Neural cell (in vitro differentiated cells): ENCODE results near the gene PTPRN2.

Experiments used
- CTCF ChIP-seq: fragments of 450-650 bp; IDR thresholded peaks from 2 replicates; pipeline ENCODE4 v1.5.1; 2014; ENCODE audit warnings: antibody characterized with exemption, mild to moderate bottlenecking, moderate library complexity; ENCODE audit not compliant: poor library complexity, severe bottlenecking
- EP300 ChIP-seq: fragments of 450-650 bp; conservative IDR thresholded peaks from 2 replicates; pipeline ENCODE4 v1.6.1; 2014; ENCODE audit warnings: antibody characterized with exemption, mild to moderate bottlenecking, moderate library complexity; ENCODE audit not compliant: poor library complexity, severe bottlenecking
- EZH2 ChIP-seq: fragments of 200-600, 300-800 bp; shearing (Covaris generic), sonication (generic); IDR thresholded peaks from 2 replicates; pipeline ENCODE4 v1.6.1; 2014; ENCODE audit warnings: antibody characterized with exemption, low read length, borderline replicate concordance, mild to moderate bottlenecking; ENCODE audit not compliant: insufficient read depth, poor library complexity, severe bottlenecking
- MXI1 ChIP-seq: fragments of 450-650 bp; conservative IDR thresholded peaks from 2 replicates; pipeline ENCODE4 v1.6.1; 2014; ENCODE audit warnings: antibody characterized with exemption, mild to moderate bottlenecking; ENCODE audit not compliant: poor library complexity, severe bottlenecking
- POLR2AphosphoS5 ChIP-seq: IDR thresholded peaks from 2 replicates; pipeline ENCODE4 v1.6.1; 2012
- RAD21 ChIP-seq: fragments of 450-650 bp; conservative IDR thresholded peaks from 2 replicates; pipeline ENCODE4 v1.6.1; 2014; ENCODE audit warnings: antibody characterized with exemption, mild to moderate bottlenecking, moderate library complexity
- REST ChIP-seq: IDR thresholded peaks from 2 replicates; pipeline ENCODE4 v1.6.1; 2012; ENCODE audit warnings: borderline replicate concordance
- SMC3 ChIP-seq: fragments of 450-650 bp; conservative IDR thresholded peaks from 2 replicates; pipeline ENCODE4 v1.6.1; 2014; ENCODE audit warnings: antibody characterized with exemption, mild to moderate bottlenecking, moderate library complexity; ENCODE audit not compliant: poor library complexity
- TAF1 ChIP-seq: IDR thresholded peaks from 2 replicates; pipeline ENCODE4 v1.6.1; 2012; ENCODE audit warnings: low read depth

- TF ChIP-seq POLR2AphosphoS5 (no peak), REST (no peak), RAD21 (no peak), EP300 (no peak), CTCF (no peak), EZH2 (no peak), MXI1 (no peak), TAF1 (no peak), SMC3 (no peak)
These were observed 964.1 kb downstream of the PTPRN2 start for GRCh38 chr7:157623556-157623955.
